SK-N-SH (cell line): Measurements from ENCODE around the gene KIAA0232.

Experiments
- POLR2AphosphoS5 ChIP-seq: IDR thresholded peaks from 2 replicates; pipeline ENCODE4 v1.6.1; 2012; ENCODE audit warnings: low read depth, low read length
- RCOR1 ChIP-seq: fragments of 150-350 bp; IDR thresholded peaks from 2 replicates; pipeline ENCODE4 v1.6.1; 2017; ENCODE audit warnings: antibody characterized with exemption, low read length
- TF ChIP-seq, protein P1 (sequence below): fragments of 200-600 bp; sonication (generic); IDR thresholded peaks from 2 replicates; pipeline ENCODE4 v1.6.1; 2017; ENCODE audit warnings: antibody characterized with exemption, mild to moderate bottlenecking, moderate library complexity

DNA sequence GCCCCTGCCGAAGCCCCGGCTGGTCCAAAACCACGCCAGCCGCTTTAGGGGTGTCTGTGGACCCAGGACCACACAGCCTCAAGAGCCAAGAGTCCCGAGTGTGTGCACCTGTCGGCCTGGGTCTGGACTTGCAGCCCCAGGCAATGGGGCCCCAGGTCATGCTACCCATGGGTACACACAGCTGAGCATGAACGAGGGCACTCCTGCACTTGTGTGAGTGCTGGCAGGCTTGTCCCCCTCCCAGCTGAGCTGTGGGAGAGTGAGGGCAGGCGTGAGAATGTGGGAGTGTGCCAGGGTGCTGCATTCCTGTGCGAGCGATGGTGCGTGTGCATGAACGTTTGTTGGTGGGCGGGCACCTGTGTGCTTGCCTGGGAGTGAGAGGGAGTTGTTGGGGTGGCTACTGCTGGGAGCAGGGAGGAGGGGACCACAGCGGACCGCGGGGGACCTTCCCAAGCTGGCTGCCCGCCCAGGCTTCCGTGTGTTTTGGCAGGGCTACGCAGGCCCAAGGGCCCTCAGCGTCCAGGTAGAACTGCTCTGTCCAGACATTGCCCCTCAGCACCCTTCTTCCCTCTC is 35.7 kb upstream of the KIAA0232 start:
- TF ChIP-seq POLR2AphosphoS5 (no peak), RCOR1 (no peak)
- TF ChIP-seq, protein P1, sequence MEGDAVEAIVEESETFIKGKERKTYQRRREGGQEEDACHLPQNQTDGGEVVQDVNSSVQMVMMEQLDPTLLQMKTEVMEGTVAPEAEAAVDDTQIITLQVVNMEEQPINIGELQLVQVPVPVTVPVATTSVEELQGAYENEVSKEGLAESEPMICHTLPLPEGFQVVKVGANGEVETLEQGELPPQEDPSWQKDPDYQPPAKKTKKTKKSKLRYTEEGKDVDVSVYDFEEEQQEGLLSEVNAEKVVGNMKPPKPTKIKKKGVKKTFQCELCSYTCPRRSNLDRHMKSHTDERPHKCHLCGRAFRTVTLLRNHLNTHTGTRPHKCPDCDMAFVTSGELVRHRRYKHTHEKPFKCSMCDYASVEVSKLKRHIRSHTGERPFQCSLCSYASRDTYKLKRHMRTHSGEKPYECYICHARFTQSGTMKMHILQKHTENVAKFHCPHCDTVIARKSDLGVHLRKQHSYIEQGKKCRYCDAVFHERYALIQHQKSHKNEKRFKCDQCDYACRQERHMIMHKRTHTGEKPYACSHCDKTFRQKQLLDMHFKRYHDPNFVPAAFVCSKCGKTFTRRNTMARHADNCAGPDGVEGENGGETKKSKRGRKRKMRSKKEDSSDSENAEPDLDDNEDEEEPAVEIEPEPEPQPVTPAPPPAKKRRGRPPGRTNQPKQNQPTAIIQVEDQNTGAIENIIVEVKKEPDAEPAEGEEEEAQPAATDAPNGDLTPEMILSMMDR: no peak
